PFSK-1 (cell line): ENCODE results near the gene SEC31B.

ENCODE experiments used
- FOXP2 ChIP-seq: optimal IDR thresholded peaks from 2 replicates; pipeline ENCODE3; 2011; ENCODE audit warnings: borderline replicate concordance, control low read depth, inconsistent platforms; ENCODE audit not compliant: insufficient read depth; ENCODE audit errors: extremely low read length, extremely low read depth
- POLR2AphosphoS5 ChIP-seq: IDR thresholded peaks from 2 replicates; pipeline ENCODE4 v1.6.1; 2012; ENCODE audit warnings: low read depth, mild to moderate bottlenecking, control low read depth, low read length, moderate library complexity
- SIN3A ChIP-seq: IDR thresholded peaks from 2 replicates; pipeline ENCODE4 v1.6.1; 2012; ENCODE audit warnings: mild to moderate bottlenecking, low read length, moderate library complexity, borderline replicate concordance; ENCODE audit not compliant: insufficient read depth
- TAF1 ChIP-seq: IDR thresholded peaks from 2 replicates; pipeline ENCODE4 v1.6.1; 2012; ENCODE audit warnings: low read length, control low read depth, borderline replicate concordance; ENCODE audit not compliant: insufficient read depth
- TF ChIP-seq, protein P1 (sequence below), 2 experiments: IDR thresholded peaks; 2 replicates each; pipeline versions ENCODE4 v1.6.1 to v1.8.0; 2011 to 2012; ENCODE audit warnings: low read depth in 2 of 2, low read length in 2 of 2, control low read depth in 1 of 2, inconsistent platforms in 1 of 2, mild to moderate bottlenecking in 1 of 2, moderate library complexity in 1 of 2; ENCODE audit not compliant: insufficient read depth in 1 of 2

The SEC31B gene

DNA sequence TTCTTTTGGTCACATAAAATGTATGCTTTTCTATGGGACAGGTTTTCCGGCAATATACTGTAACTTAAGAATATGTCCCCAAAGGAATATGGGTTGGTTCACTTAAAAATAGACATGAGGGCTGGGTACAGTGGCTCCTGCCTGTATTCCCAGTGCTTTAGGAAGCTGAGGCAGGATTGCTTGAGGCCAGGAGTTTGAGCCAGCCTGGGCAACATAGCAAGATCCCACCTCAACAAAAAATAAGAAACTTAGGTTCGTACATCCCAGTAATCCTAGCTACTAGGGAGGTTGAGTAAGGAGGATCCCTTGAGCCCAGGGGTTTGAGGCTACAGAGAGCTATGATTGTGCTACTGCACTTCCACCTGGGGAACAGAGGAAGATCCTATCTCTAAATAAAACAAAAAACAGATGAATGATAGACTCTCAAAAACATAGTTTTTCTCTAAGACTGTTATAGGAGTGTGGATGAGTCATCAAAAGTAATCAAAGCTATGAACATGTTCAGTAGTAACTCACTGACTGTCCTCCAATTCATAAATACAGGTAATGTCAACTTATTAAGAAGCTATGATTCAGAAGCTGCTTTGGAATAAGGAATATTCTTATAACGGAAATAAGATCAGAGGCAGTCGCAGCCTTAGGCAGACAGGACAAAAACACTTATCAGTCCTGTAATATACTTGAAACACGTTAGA is 2.6 kb upstream of the SEC31B start:
- no peak for TF ChIP-seq TAF1
- TF ChIP-seq, protein P1, sequence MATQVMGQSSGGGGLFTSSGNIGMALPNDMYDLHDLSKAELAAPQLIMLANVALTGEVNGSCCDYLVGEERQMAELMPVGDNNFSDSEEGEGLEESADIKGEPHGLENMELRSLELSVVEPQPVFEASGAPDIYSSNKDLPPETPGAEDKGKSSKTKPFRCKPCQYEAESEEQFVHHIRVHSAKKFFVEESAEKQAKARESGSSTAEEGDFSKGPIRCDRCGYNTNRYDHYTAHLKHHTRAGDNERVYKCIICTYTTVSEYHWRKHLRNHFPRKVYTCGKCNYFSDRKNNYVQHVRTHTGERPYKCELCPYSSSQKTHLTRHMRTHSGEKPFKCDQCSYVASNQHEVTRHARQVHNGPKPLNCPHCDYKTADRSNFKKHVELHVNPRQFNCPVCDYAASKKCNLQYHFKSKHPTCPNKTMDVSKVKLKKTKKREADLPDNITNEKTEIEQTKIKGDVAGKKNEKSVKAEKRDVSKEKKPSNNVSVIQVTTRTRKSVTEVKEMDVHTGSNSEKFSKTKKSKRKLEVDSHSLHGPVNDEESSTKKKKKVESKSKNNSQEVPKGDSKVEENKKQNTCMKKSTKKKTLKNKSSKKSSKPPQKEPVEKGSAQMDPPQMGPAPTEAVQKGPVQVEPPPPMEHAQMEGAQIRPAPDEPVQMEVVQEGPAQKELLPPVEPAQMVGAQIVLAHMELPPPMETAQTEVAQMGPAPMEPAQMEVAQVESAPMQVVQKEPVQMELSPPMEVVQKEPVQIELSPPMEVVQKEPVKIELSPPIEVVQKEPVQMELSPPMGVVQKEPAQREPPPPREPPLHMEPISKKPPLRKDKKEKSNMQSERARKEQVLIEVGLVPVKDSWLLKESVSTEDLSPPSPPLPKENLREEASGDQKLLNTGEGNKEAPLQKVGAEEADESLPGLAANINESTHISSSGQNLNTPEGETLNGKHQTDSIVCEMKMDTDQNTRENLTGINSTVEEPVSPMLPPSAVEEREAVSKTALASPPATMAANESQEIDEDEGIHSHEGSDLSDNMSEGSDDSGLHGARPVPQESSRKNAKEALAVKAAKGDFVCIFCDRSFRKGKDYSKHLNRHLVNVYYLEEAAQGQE (IDR thresholded peaks at IDR 0.05; ENCODE audit: insufficient read depth in 1 of 2, low read depth in 2 of 2, low read length in 2 of 2) = no peak
- no peak for TF ChIP-seq POLR2AphosphoS5
- no peak for TF ChIP-seq FOXP2
- no peak for TF ChIP-seq SIN3A

DNA sequence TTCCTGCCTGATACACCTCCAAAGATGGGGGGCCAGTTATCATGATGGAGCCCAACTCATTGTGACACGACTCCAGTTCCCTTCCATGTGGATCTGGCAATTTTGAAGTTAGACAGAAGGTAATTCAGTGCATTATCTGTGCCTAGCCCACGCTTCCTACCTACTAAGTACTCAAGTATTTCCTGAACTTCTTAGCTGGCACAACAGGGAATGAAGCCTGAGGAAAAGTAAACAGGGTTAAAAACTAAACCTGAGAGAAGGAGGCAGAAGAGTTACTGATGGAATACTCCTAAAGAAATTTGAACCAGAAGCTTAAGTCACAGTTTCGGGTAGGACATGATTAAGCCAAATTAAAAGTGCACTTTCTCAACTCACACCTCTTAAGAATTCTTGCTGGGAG is 1.1 kb upstream of the SEC31B start:
- TF ChIP-seq POLR2AphosphoS5 = no peak
- TF ChIP-seq FOXP2 = no peak
- TF ChIP-seq, protein P1 (IDR thresholded peaks at IDR 0.05; ENCODE audit: insufficient read depth in 1 of 2, low read depth in 2 of 2, low read length in 2 of 2) = no peak
- no peak for TF ChIP-seq TAF1
- TF ChIP-seq SIN3A = no peak

DNA sequence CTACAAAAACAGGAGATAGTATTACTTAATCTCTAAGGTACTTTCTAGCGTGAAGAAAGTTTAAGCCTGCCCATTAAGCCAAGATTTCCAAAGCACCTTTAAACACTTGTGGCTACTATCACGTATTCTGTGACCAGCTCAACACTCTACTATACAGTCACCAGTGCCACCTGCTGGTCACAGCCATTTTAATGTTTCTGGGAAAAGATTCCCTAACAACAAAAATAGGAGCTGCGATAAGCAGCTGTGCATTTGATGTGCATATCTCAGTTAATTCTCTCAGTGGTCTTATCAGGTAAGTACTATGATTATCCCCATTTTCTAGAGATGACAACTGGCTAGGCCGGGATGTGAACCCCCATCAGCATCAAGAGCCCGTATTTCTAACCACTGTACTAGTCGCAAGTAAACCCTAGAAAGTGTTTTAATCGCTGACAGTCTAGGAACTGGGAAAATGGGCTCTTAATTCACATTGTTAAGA is 860 bp downstream of the SEC31B start:
- TF ChIP-seq, protein P1 (IDR thresholded peaks at IDR 0.05; ENCODE audit: insufficient read depth in 1 of 2, low read depth in 2 of 2, low read length in 2 of 2) = no peak
- TF ChIP-seq TAF1 = no peak
- no peak for TF ChIP-seq FOXP2
- no peak for TF ChIP-seq SIN3A
- TF ChIP-seq POLR2AphosphoS5 = no peak

DNA sequence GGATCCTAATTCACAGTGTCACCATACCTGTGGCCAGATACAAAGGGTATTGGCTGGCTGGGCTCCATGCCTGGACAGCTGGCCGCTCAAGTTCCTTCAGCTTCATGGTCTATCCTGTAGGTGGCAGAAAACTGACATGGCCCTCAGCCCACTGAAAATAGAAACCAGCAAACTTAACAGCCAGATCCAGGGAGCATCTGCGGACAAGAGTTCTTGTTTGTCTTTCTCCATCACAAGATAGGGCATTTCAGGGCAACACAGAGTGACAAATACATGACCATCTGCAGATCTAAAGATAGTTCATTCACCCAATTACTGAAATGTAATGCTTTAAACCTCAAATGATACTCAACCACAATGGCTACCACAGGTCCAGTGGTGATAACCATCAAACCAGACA is 2.8 kb downstream of the SEC31B start:
- TF ChIP-seq FOXP2 (no peak), TAF1 (no peak), POLR2AphosphoS5 (no peak), SIN3A (no peak)
- TF ChIP-seq, protein P1 (IDR thresholded peaks at IDR 0.05; ENCODE audit: insufficient read depth in 1 of 2, low read depth in 2 of 2, low read length in 2 of 2) = no peak
